Measurements from ENCODE around the gene BCR. TPM values are rescaled to one million over a fixed set of nuclear protein-coding genes. Genes with fewer than 3 reads are reported as not detected.

BCR gene
- total RNA-seq, 4 donors from 2014 or later: 72.8 to 87.8 (median 79.3) TPM

GRCh38 chr22:23235425-23235824, 55.1 kb downstream of the BCR start:
- no peak for TF ChIP-seq EP300 (IDR thresholded peaks at IDR 0.05)
- H3K27ac ChIP-seq: no peak overlapping the region
- H3K4me1 ChIP-seq: peaks cover 45% of the 10 kb centered on the region
- no peak overlapping the region for H3K4me3 ChIP-seq
- H3K9me3 ChIP-seq: no peaks in the 10 kb centered on the region
- 100% methylated on average over 3 of the region's 3 CpGs for WGBS
- H3K36me3 ChIP-seq: no peaks in the 10 kb centered on the region
- no peaks in the 10 kb centered on the region for H3K27me3 ChIP-seq
- DNase-seq (ENCODE audit: low spot score in 2 of 2): no peak

- Histone ChIP-seq H3K27ac (no peak overlapping the region), H3K36me3 (no peaks in the 10 kb centered on the region), H3K4me1 (peaks cover 45% of the 10 kb centered on the region), H3K9me3 (no peaks in the 10 kb centered on the region), H3K27me3 (no peaks in the 10 kb centered on the region), H3K4me3 (no peak overlapping the region)
- no peak for TF ChIP-seq CTCF (IDR thresholded peaks at IDR 0.05)
- TF ChIP-seq POLR2AphosphoS5 (IDR thresholded peaks at IDR 0.05): no peak
- TF ChIP-seq POLR2A (IDR thresholded peaks at IDR 0.05): no peak
- no peak for TF ChIP-seq EP300 (IDR thresholded peaks at IDR 0.05)
- WGBS: 100% methylated on average over 3 of the region's 3 CpGs
- DNase-seq (ENCODE audit: low spot score in 2 of 2): no peak
These were observed 55.7 kb downstream of the BCR start for GRCh38 chr22:23236026-23236425.

- H3K4me3 ChIP-seq: no peak overlapping the region
- no peaks in the 10 kb centered on the region for H3K27me3 ChIP-seq
- no peaks in the 10 kb centered on the region for H3K36me3 ChIP-seq
- WGBS: 52% methylated on average over 12 of the region's 14 CpGs
- no peak for DNase-seq (ENCODE audit: low spot score in 2 of 2)
- no peak overlapping the region for H3K27ac ChIP-seq
- TF ChIP-seq EP300 (IDR thresholded peaks at IDR 0.05) (no peak), POLR2AphosphoS5 (IDR thresholded peaks at IDR 0.05) (no peak), POLR2A (IDR thresholded peaks at IDR 0.05) (no peak), CTCF (IDR thresholded peaks at IDR 0.05) (no peak)
- no peaks in the 10 kb centered on the region for H3K9me3 ChIP-seq
- H3K4me1 ChIP-seq: peaks cover 48% of the 10 kb centered on the region
These were observed 56.3 kb downstream of the BCR start for GRCh38 chr22:23236440-23237184.

- WGBS: 30% methylated on average over 14 of the region's 16 CpGs
- no peak overlapping the region for H3K27ac ChIP-seq
- H3K4me1 ChIP-seq: peaks cover 44% of the 10 kb centered on the region
- H3K27me3 ChIP-seq: no peaks in the 10 kb centered on the region
- TF ChIP-seq POLR2A (IDR thresholded peaks at IDR 0.05) (no peak), EP300 (IDR thresholded peaks at IDR 0.05) (no peak), POLR2AphosphoS5 (IDR thresholded peaks at IDR 0.05) (no peak), CTCF (IDR thresholded peaks at IDR 0.05) (no peak)
- H3K4me3 ChIP-seq: no peak overlapping the region
- no peaks in the 10 kb centered on the region for H3K36me3 ChIP-seq
- H3K9me3 ChIP-seq: no peaks in the 10 kb centered on the region
- no peak for DNase-seq (ENCODE audit: low spot score in 2 of 2)
These were observed 57.0 kb downstream of the BCR start for GRCh38 chr22:23237201-23237798.

- no peaks in the 10 kb centered on the region for H3K36me3 ChIP-seq
- H3K4me1 ChIP-seq: peaks cover 40% of the 10 kb centered on the region
- WGBS: 95% methylated on average over 10 of the region's 10 CpGs
- H3K9me3 ChIP-seq: no peaks in the 10 kb centered on the region
- DNase-seq (ENCODE audit: low spot score in 2 of 2): no peak
- H3K27ac ChIP-seq: no peak overlapping the region
- no peaks in the 10 kb centered on the region for H3K27me3 ChIP-seq
- no peak overlapping the region for H3K4me3 ChIP-seq
- no peak for TF ChIP-seq POLR2AphosphoS5 (IDR thresholded peaks at IDR 0.05)
- no peak for TF ChIP-seq EP300 (IDR thresholded peaks at IDR 0.05)
- TF ChIP-seq CTCF (IDR thresholded peaks at IDR 0.05): no peak
- TF ChIP-seq POLR2A (IDR thresholded peaks at IDR 0.05): no peak
These were observed 57.5 kb downstream of the BCR start for GRCh38 chr22:23237841-23238240.

All from suprapubic skin (tissue), 4 donors.